HTR-8/SVneo (cell line): ENCODE data around the gene TRIM44.

Experiments
- DNase-seq: peaks from one replicate; pipeline ENCODE4 v3.0.0; 2011; ENCODE audit warnings: low spot score, mixed read lengths; ENCODE audit not compliant: insufficient read length
- FAIRE-seq: peaks from 2 replicates; lab custom pipeline; 2011; peaks lifted over from hg19 to GRCh38; lab: Jason Lieb, UNC

Gene TRIM44

GRCh38 chr11:35783809-35784208 is 121.2 kb downstream of the TRIM44 start:
- no peak for DNase-seq
- no peak for FAIRE-seq

- no peak for FAIRE-seq
- DNase-seq: no peak
Measured at GRCh38 chr11:35784699-35785098, 122.1 kb downstream of the TRIM44 start.

- DNase-seq (no peak), FAIRE-seq (no peak)
Measured at GRCh38 chr11:35785287-35786167, 123.0 kb downstream of the TRIM44 start.

- FAIRE-seq (no peak), DNase-seq (no peak)
Measured at GRCh38 chr11:35786188-35786587, 123.6 kb downstream of the TRIM44 start.

- DNase-seq (no peak), FAIRE-seq (no peak)
Measured at GRCh38 chr11:35787013-35787504, 124.5 kb downstream of the TRIM44 start.

- DNase-seq (no peak), FAIRE-seq (no peak)
Measured at GRCh38 chr11:35787626-35788025, 125.1 kb downstream of the TRIM44 start.

- DNase-seq (no peak), FAIRE-seq (no peak)
Measured at GRCh38 chr11:35791088-35791958, 128.7 kb downstream of the TRIM44 start.

- DNase-seq (no peak), FAIRE-seq (no peak)
Measured at GRCh38 chr11:35792148-35792845, 129.7 kb downstream of the TRIM44 start.

- no peak for FAIRE-seq
- no peak for DNase-seq
Measured at GRCh38 chr11:35792846-35793192, 130.2 kb downstream of the TRIM44 start.

GRCh38 chr11:35794333-35794732 is 131.8 kb downstream of the TRIM44 start:
- FAIRE-seq (no peak), DNase-seq (no peak)

GRCh38 chr11:35794850-35795249 is 132.3 kb downstream of the TRIM44 start:
- DNase-seq (peak; percentile 69), FAIRE-seq (no peak)

GRCh38 chr11:35796562-35796961 is 134.0 kb downstream of the TRIM44 start:
- FAIRE-seq (peak; percentile 23), DNase-seq (peak; percentile 49)

- no peak for FAIRE-seq
- DNase-seq: no peak
Measured at GRCh38 chr11:35798423-35798822, 135.8 kb downstream of the TRIM44 start.

- no peak for DNase-seq
- FAIRE-seq: no peak
Measured at GRCh38 chr11:35798983-35799382, 136.4 kb downstream of the TRIM44 start.

- FAIRE-seq: no peak
- DNase-seq: no peak
Measured at GRCh38 chr11:35799655-35800054, 137.1 kb downstream of the TRIM44 start.

GRCh38 chr11:35800970-35801953 is 138.7 kb downstream of the TRIM44 start:
- DNase-seq: no peak
- FAIRE-seq: no peak

- FAIRE-seq (no peak), DNase-seq (no peak)
Measured at GRCh38 chr11:35802221-35802620, 139.6 kb downstream of the TRIM44 start.

- FAIRE-seq (no peak), DNase-seq (no peak)
Measured at GRCh38 chr11:35802672-35803071, 140.1 kb downstream of the TRIM44 start.

GRCh38 chr11:35803115-35803514 is 140.5 kb downstream of the TRIM44 start:
- FAIRE-seq: no peak
- no peak for DNase-seq
